ENCODE data around the gene ADAMTS17.

Gene ADAMTS17

GRCh38 chr15:100123611-100124010, 218.2 kb downstream of the ADAMTS17 start:
- no peak for DNase-seq

GRCh38 chr15:100121285-100121684, 220.5 kb downstream of the ADAMTS17 start:
- DNase-seq, result no peak

GRCh38 chr15:100120111-100120510, 221.7 kb downstream of the ADAMTS17 start:
- DNase-seq, result no peak

GRCh38 chr15:100118546-100118945, 223.2 kb downstream of the ADAMTS17 start:
- DNase-seq, result no peak

- DNase-seq, result no peak
These were observed 225.2 kb downstream of the ADAMTS17 start for GRCh38 chr15:100116416-100117190.

GRCh38 chr15:100115711-100116090, 226.1 kb downstream of the ADAMTS17 start:
- DNase-seq, result no peak

- DNase-seq, result no peak
These were observed 226.6 kb downstream of the ADAMTS17 start for GRCh38 chr15:100115066-100115710.

GRCh38 chr15:100114571-100114970, 227.2 kb downstream of the ADAMTS17 start:
- DNase-seq, result no peak

GRCh38 chr15:100114100-100114499, 227.7 kb downstream of the ADAMTS17 start:
- no peak for DNase-seq

- DNase-seq, result no peak
These were observed 228.3 kb downstream of the ADAMTS17 start for GRCh38 chr15:100113351-100114080.

GRCh38 chr15:100112636-100113305, 229.0 kb downstream of the ADAMTS17 start:
- no peak for DNase-seq

GRCh38 chr15:100112061-100112420, 229.7 kb downstream of the ADAMTS17 start:
- no peak for DNase-seq

- DNase-seq, result no peak
These were observed 230.4 kb downstream of the ADAMTS17 start for GRCh38 chr15:100111125-100112060.

- DNase-seq, result no peak
These were observed 232.2 kb downstream of the ADAMTS17 start for GRCh38 chr15:100109486-100110035.

GRCh38 chr15:100108846-100109245, 232.9 kb downstream of the ADAMTS17 start:
- no peak for DNase-seq

GRCh38 chr15:100108346-100108745, 233.4 kb downstream of the ADAMTS17 start:
- DNase-seq, result no peak

- no peak for DNase-seq
These were observed 234.1 kb downstream of the ADAMTS17 start for GRCh38 chr15:100107606-100108225.

GRCh38 chr15:100107151-100107550, 234.6 kb downstream of the ADAMTS17 start:
- DNase-seq, result no peak

- no peak for DNase-seq
These were observed 235.0 kb downstream of the ADAMTS17 start for GRCh38 chr15:100106732-100107131.

- DNase-seq, result no peak
These were observed 236.7 kb downstream of the ADAMTS17 start for GRCh38 chr15:100105101-100105500.

- no peak for DNase-seq
These were observed 237.5 kb downstream of the ADAMTS17 start for GRCh38 chr15:100104245-100104644.

Data from activated gamma-delta T cell (primary cell).